Caco-2 (cell line): Measurements from ENCODE around the gene CAPZA1. TPM values are rescaled to one million over a fixed set of nuclear protein-coding genes. Genes with fewer than 3 reads are reported as not detected.

ENCODE experiments used
- BruUV-seq: library from RNA; stranded (reverse); fragments of 400-500 nt; replicated peaks from 2 replicates; lab custom pipeline; 2021; lab: Mats Ljungman, UMichigan
- CTCF ChIA-PET: fragments of 300-600 bp; sonication (Branson Sonifier 250); formaldehyde crosslinking; loops from one replicate; lab custom pipeline; 2022; ENCODE audit warnings: antibody characterized with exemption; lab: Charles Lee
- POLR2A ChIA-PET: fragments of 300-600 bp; sonication (Branson Sonifier 250); formaldehyde crosslinking; loops from one replicate; lab custom pipeline; 2022; ENCODE audit warnings: antibody characterized with exemption; lab: Charles Lee
- DNase-seq, 2 experiments: peaks; one replicate each; pipeline versions ENCODE4 v3.0.0 to v3.0.0-alpha.2; 2020 to 2022
- H3K27me3 ChIP-seq: replicated peaks from 2 replicates; pipeline ENCODE4 v1.6.0; 2011; ENCODE audit warnings: low read length; ENCODE audit not compliant: control insufficient read depth, insufficient read depth
- H3K36me3 ChIP-seq: 2 replicates; pipeline ENCODE4 v1.5.1; 2011; ENCODE audit warnings: low read length; ENCODE audit not compliant: control insufficient read depth, insufficient read depth
- H3K4me1 ChIP-seq: fragments of 250-450 bp; sonication (Bioruptor Pico); 2 replicates; pipeline ENCODE4 v1.5.1; 2020; ENCODE audit warnings: mild to moderate bottlenecking
- H3K4me3 ChIP-seq: 2 replicates; pipeline ENCODE4 v1.5.1; 2011; ENCODE audit warnings: low read depth, mild to moderate bottlenecking, control low read depth, low read length
- H3K9me3 ChIP-seq: fragments of 250-450 bp; sonication (Bioruptor Pico); 2 replicates; pipeline ENCODE4 v1.5.1; 2020; ENCODE audit warnings: mild to moderate bottlenecking, moderate library complexity
- H3K27ac Mint-ChIP-seq: one replicate; pipeline ENCODE4 v1.8.0; 2022; ENCODE audit warnings: mixed read lengths; ENCODE audit not compliant: unreplicated experiment
- H3K27me3 Mint-ChIP-seq: one replicate; pipeline ENCODE4 v1.8.0; 2022; ENCODE audit warnings: mixed read lengths; ENCODE audit not compliant: insufficient read depth, unreplicated experiment
- H3K36me3 Mint-ChIP-seq: one replicate; pipeline ENCODE4 v1.8.0; 2022; ENCODE audit warnings: mild to moderate bottlenecking, mixed read lengths; ENCODE audit not compliant: insufficient read depth, unreplicated experiment
- H3K4me1 Mint-ChIP-seq: one replicate; pipeline ENCODE4 v1.8.0; 2022; ENCODE audit warnings: low read depth, mixed read lengths; ENCODE audit not compliant: unreplicated experiment
- H3K4me3 Mint-ChIP-seq: one replicate; pipeline ENCODE4 v1.8.0; 2022; ENCODE audit warnings: mild to moderate bottlenecking, moderate library complexity, mixed read lengths; ENCODE audit not compliant: unreplicated experiment
- H3K9me3 Mint-ChIP-seq: one replicate; pipeline ENCODE4 v1.8.0; 2022; ENCODE audit warnings: mixed read lengths; ENCODE audit not compliant: unreplicated experiment
- intact Hi-C: fragments of 100-400 bp; cut with micrococcal nuclease; formaldehyde crosslinking; loops from one replicate; pipeline ENCODE4 v1.10.0; 2022; ENCODE audit not compliant: unreplicated experiment
- total RNA-seq: library from RNA; stranded (reverse); gene quantifications from 2 replicates; pipeline ENCODE4 v1.2.3, GENCODE V29; 2022
- TF ChIP-seq, protein P1 (sequence below), 2 experiments: fragments of 200-600 bp in 1 of 2; IDR thresholded peaks; 1 replicate in 1 of 2; 2 replicates in 1 of 2; pipeline versions ENCODE4 v1.5.1 to v1.8.0; 2011 to 2022; ENCODE audit warnings: antibody characterized with exemption in 1 of 2, control low read depth in 1 of 2, inconsistent platforms in 1 of 2, low read depth in 1 of 2, low read length in 1 of 2, mild to moderate bottlenecking in 1 of 2, moderate library complexity in 1 of 2; ENCODE audit not compliant: insufficient read depth in 1 of 2, severe bottlenecking in 1 of 2, unreplicated experiment in 1 of 2

The CAPZA1 gene
- total RNA-seq, 1 experiment from 2014 or later, result 82.4 TPM

DNA sequence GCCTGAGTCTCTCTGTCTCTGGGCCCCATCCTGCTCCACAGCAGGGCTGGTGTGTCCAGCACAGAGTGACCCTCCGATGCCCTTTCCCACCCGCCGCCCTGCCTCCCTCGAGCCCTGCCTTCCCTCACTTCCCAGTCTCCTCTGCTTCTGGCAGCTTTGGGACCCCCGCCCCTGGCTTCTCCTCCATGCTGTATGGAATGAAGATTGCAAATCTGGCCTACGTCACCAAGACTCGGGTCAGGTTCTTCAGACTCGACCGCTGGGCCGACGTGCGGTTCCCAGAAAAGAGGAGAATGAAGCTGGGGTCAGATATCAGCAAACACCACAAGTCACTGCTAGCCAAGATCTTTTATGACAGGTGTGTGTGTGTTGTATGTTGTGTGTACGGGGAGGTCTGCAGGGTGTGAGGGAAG lies 69.2 kb downstream of the CAPZA1 start:
- CTCF ChIA-PET, result no interaction called here
- DNase-seq, result no peak
- H3K4me3 ChIP-seq, result no peak overlapping the region
- no peaks in the 10 kb centered on the region for H3K27me3 Mint-ChIP-seq
- BruUV-seq, result no TSS peak
- no peaks in the 10 kb centered on the region for H3K36me3 ChIP-seq
- POLR2A ChIA-PET, result interaction anchor here (1.5 kb wide), 1 partner anchor 10 kb away, joined by 5 read pairs; no protein-coding TSS in a partner anchor
- H3K9me3 ChIP-seq, result no peaks in the 10 kb centered on the region
- H3K4me1 ChIP-seq, result no peaks in the 10 kb centered on the region
- H3K27me3 ChIP-seq, result no peaks in the 10 kb centered on the region
- peaks cover 10% of the 10 kb centered on the region for H3K4me1 Mint-ChIP-seq
- H3K4me3 Mint-ChIP-seq, result no peak overlapping the region
- intact Hi-C loops, result no loop called here
- TF ChIP-seq, protein P1, sequence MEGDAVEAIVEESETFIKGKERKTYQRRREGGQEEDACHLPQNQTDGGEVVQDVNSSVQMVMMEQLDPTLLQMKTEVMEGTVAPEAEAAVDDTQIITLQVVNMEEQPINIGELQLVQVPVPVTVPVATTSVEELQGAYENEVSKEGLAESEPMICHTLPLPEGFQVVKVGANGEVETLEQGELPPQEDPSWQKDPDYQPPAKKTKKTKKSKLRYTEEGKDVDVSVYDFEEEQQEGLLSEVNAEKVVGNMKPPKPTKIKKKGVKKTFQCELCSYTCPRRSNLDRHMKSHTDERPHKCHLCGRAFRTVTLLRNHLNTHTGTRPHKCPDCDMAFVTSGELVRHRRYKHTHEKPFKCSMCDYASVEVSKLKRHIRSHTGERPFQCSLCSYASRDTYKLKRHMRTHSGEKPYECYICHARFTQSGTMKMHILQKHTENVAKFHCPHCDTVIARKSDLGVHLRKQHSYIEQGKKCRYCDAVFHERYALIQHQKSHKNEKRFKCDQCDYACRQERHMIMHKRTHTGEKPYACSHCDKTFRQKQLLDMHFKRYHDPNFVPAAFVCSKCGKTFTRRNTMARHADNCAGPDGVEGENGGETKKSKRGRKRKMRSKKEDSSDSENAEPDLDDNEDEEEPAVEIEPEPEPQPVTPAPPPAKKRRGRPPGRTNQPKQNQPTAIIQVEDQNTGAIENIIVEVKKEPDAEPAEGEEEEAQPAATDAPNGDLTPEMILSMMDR (IDR thresholded peaks at IDR 0.05; ENCODE audit: insufficient read depth in 1 of 2, low read depth in 1 of 2, low read length in 1 of 2, severe bottlenecking in 1 of 2, unreplicated experiment in 1 of 2), result no peak
- H3K9me3 Mint-ChIP-seq, result no peaks in the 10 kb centered on the region
- H3K27ac Mint-ChIP-seq, result no peak overlapping the region
- H3K36me3 Mint-ChIP-seq, result peaks cover 32% of the 10 kb centered on the region

DNA sequence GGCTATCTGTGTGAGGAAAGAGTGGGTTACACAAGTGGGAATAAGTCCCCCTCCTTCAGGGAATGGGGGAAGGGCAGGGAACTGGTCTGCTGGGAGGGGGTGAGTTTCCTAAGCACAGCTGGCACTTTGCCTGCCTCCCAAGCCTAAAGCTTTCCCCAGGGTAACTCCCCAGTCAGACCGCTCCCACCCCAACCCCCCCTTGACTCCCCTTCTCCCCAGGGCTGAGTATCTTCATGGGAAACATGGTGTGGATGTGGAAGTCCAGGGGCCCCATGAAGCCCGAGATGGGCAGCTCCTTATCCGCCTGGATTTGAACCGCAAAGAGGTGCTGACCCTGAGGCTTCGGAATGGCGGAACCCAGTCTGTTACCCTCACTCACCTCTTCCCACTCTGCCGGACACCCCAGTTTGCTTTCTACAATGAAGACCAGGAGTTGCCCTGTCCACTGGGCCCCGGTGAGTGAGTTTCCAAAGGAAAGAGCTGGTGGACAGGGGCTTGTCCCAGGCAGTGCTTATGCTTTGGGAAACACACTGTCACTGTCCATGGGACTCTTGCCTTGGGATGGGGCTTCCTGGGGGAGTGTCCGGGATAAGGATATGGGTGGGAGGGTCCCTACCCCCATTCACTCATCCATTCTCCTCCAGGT lies 69.7 kb downstream of the CAPZA1 start:
- H3K4me1 Mint-ChIP-seq, result peaks cover 10% of the 10 kb centered on the region
- intact Hi-C loops, result no loop called here
- Histone ChIP-seq H3K4me3 (no peak overlapping the region), H3K27me3 (no peaks in the 10 kb centered on the region), H3K36me3 (no peaks in the 10 kb centered on the region), H3K4me1 (no peaks in the 10 kb centered on the region), H3K9me3 (no peaks in the 10 kb centered on the region)
- ChIA-PET CTCF (no interaction called here), POLR2A (interaction anchor here (1.5 kb wide), 1 partner anchor 9 kb away, joined by 5 read pairs; no protein-coding TSS in a partner anchor)
- H3K9me3 Mint-ChIP-seq, result no peaks in the 10 kb centered on the region
- DNase-seq, result no peak
- H3K27ac Mint-ChIP-seq, result no peak overlapping the region
- peaks cover 36% of the 10 kb centered on the region for H3K36me3 Mint-ChIP-seq
- TF ChIP-seq, protein P1 (IDR thresholded peaks at IDR 0.05; ENCODE audit: insufficient read depth in 1 of 2, low read depth in 1 of 2, low read length in 1 of 2, severe bottlenecking in 1 of 2, unreplicated experiment in 1 of 2), result no peak
- TSS peak; percentile 18 for BruUV-seq
- no peak overlapping the region for H3K4me3 Mint-ChIP-seq
- H3K27me3 Mint-ChIP-seq, result no peaks in the 10 kb centered on the region

DNA sequence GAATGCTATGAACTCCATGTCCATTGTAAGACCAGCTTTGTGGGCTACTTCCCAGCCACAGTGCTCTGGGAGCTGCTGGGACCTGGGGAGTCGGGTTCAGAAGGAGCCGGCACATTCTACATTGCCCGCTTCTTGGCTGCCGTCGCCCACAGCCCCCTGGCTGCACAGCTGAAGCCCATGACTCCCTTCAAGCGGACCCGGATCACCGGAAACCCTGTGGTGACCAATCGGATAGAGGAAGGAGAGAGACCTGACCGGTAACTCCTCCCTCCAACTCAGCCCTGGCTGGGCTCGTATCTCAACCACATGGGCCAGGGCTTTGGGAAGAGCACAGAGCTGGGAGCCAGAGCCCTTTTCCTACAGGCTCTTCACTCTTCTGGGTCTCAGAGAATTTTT lies 70.2 kb downstream of the CAPZA1 start:
- DNase-seq, result no peak
- TF ChIP-seq, protein P1 (IDR thresholded peaks at IDR 0.05; ENCODE audit: insufficient read depth in 1 of 2, low read depth in 1 of 2, low read length in 1 of 2, severe bottlenecking in 1 of 2, unreplicated experiment in 1 of 2), result no peak
- Mint-ChIP-seq H3K27ac (no peak overlapping the region), H3K27me3 (no peaks in the 10 kb centered on the region), H3K36me3 (peaks cover 37% of the 10 kb centered on the region), H3K4me3 (no peak overlapping the region), H3K9me3 (no peaks in the 10 kb centered on the region), H3K4me1 (peaks cover 10% of the 10 kb centered on the region)
- Histone ChIP-seq H3K4me3 (no peak overlapping the region), H3K4me1 (no peaks in the 10 kb centered on the region), H3K36me3 (no peaks in the 10 kb centered on the region), H3K27me3 (no peaks in the 10 kb centered on the region), H3K9me3 (no peaks in the 10 kb centered on the region)
- no TSS peak for BruUV-seq
- CTCF ChIA-PET, result no interaction called here
- intact Hi-C loops, result no loop called here
- POLR2A ChIA-PET, result no interaction called here
